ENCODE measurements around the gene UBE2G1.

UBE2G1 gene

DNA sequence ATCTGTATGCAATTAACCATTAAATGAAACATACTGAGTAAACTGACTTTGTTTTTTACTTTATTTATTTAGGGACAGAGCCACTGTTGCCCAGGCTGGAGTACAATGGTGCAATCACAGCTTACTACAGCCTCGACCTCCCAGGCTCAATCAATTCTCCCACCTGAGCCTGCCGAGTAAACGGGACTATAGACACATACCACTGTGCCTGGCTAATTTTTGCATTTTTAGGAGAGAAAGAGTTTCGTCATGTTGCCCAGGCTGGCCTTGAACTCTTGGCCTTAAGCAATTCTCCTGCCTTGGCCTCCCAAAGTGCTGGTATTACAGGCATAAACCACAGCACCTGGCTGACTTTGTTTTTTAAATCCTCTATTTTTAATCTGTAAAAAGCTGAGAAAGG lies 145.3 kb downstream of the UBE2G1 start:
- no peak for DNase-seq
- peaks cover 59% of the 10 kb centered on the region for H3K36me3 Mint-ChIP-seq (ENCODE audit: low read depth)
- TF ChIP-seq, protein P1, sequence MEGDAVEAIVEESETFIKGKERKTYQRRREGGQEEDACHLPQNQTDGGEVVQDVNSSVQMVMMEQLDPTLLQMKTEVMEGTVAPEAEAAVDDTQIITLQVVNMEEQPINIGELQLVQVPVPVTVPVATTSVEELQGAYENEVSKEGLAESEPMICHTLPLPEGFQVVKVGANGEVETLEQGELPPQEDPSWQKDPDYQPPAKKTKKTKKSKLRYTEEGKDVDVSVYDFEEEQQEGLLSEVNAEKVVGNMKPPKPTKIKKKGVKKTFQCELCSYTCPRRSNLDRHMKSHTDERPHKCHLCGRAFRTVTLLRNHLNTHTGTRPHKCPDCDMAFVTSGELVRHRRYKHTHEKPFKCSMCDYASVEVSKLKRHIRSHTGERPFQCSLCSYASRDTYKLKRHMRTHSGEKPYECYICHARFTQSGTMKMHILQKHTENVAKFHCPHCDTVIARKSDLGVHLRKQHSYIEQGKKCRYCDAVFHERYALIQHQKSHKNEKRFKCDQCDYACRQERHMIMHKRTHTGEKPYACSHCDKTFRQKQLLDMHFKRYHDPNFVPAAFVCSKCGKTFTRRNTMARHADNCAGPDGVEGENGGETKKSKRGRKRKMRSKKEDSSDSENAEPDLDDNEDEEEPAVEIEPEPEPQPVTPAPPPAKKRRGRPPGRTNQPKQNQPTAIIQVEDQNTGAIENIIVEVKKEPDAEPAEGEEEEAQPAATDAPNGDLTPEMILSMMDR (IDR thresholded peaks at IDR 0.05), result no peak
- H3K9me3 Mint-ChIP-seq, result no peaks in the 10 kb centered on the region
- H3K4me3 Mint-ChIP-seq, result no peak overlapping the region
- H3K27me3 Mint-ChIP-seq (ENCODE audit: low read depth, poor library complexity), result no peaks in the 10 kb centered on the region
- peak overlapping the region; percentile 85 for H3K27ac Mint-ChIP-seq
- peaks cover 19% of the 10 kb centered on the region for H3K4me1 Mint-ChIP-seq

DNA sequence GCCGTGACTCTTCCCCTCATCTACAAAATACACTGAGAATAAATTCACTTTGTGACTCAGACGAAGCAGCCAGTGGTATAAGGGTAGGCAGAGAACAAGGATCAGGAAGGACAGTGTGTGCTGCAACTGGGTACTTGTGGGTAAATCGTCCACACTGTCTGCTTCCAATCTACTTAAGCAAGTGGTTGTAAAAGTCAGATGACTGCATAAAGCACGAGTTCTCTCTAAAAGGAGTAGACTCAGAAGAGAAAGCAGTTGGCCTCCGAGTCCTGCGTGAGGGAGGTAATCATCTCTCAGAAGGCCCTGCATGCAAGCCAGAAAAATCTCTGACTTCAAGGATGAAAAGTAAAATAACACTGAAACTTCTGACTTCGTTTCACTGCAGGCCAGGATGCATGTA lies 145.8 kb downstream of the UBE2G1 start:
- TF ChIP-seq, protein P1 (IDR thresholded peaks at IDR 0.05), result no peak
- Mint-ChIP-seq H3K4me3 (no peak overlapping the region), H3K27me3 (ENCODE audit: low read depth, poor library complexity) (no peaks in the 10 kb centered on the region), H3K4me1 (peaks cover 24% of the 10 kb centered on the region), H3K9me3 (no peaks in the 10 kb centered on the region), H3K36me3 (ENCODE audit: low read depth) (peaks cover 61% of the 10 kb centered on the region), H3K27ac (peak overlapping the region; percentile 85)
- DNase-seq, result no peak
